NB4 (cell line): ENCODE results near the gene FOXC2.

ENCODE experiments used
- DNase-seq: peaks from one replicate; pipeline ENCODE4 v3.0.0; 2010; ENCODE audit warnings: low read depth
- H3K4me3 ChIP-seq: one replicate; pipeline ENCODE4 v1.5.1; 2011; ENCODE audit warnings: mild to moderate bottlenecking, low read depth, low read length, moderate library complexity
- CTCF ChIP-seq: IDR thresholded peaks from one replicate; pipeline ENCODE4 v1.5.1; 2012; ENCODE audit warnings: low read depth, low read length
- MAX ChIP-seq: IDR thresholded peaks from 2 replicates; pipeline ENCODE4 v1.6.1; 2011; ENCODE audit warnings: low read depth, low read length
- MYC ChIP-seq: IDR thresholded peaks from 2 replicates; pipeline ENCODE4 v1.6.1; 2011; ENCODE audit warnings: low read depth, low read length
- POLR2A ChIP-seq: IDR thresholded peaks from 2 replicates; pipeline ENCODE4 v1.6.1; 2011; ENCODE audit warnings: mild to moderate bottlenecking; ENCODE audit not compliant: insufficient read length; ENCODE audit errors: extremely low read depth

The FOXC2 gene

GRCh38 chr16:86568677-86569623 is 2.3 kb downstream of the FOXC2 start:
- no peak overlapping the region for H3K4me3 ChIP-seq
- TF ChIP-seq MYC (no peak), CTCF (no peak), MAX (no peak), POLR2A (no peak)
- DNase-seq: no peak

- TF ChIP-seq POLR2A (no peak), MAX (no peak), CTCF (no peak), MYC (no peak)
- no peak for DNase-seq
- H3K4me3 ChIP-seq: no peak overlapping the region
Observed at GRCh38 chr16:86569701-86570447, 3.2 kb downstream of the FOXC2 start.

- H3K4me3 ChIP-seq: no peak overlapping the region
- TF ChIP-seq CTCF (no peak), MAX (no peak), MYC (no peak), POLR2A (no peak)
- DNase-seq: no peak
Observed at GRCh38 chr16:86570558-86571529, 4.2 kb downstream of the FOXC2 start.

- no peak for DNase-seq
- H3K4me3 ChIP-seq: no peak overlapping the region
- TF ChIP-seq MYC (no peak), POLR2A (no peak), MAX (no peak), CTCF (no peak)
Observed at GRCh38 chr16:86571530-86571915, 4.9 kb downstream of the FOXC2 start.

- TF ChIP-seq MAX: no peak
- TF ChIP-seq POLR2A: no peak
- no peak for TF ChIP-seq CTCF
- TF ChIP-seq MYC: no peak
- no peak overlapping the region for H3K4me3 ChIP-seq
- no peak for DNase-seq
Observed at GRCh38 chr16:86572041-86572521, 5.5 kb downstream of the FOXC2 start.
